Endothelial cell of umbilical vein (primary cell): ENCODE results near the gene BABAM1.

Source experiments
- EZH2 ChIP-seq: IDR thresholded peaks from 2 replicates; pipeline ENCODE4 v1.6.1; 2012; ENCODE audit warnings: borderline replicate concordance, low read depth, mild to moderate bottlenecking, moderate library complexity, low read length, inconsistent platforms; ENCODE audit not compliant: severe bottlenecking
- FOS ChIP-seq: IDR thresholded peaks from 2 replicates; pipeline ENCODE4 v1.6.1; 2011; ENCODE audit warnings: mild to moderate bottlenecking, low read length, moderate library complexity, borderline replicate concordance; ENCODE audit not compliant: insufficient read depth
- JUN ChIP-seq: IDR thresholded peaks from 2 replicates; pipeline ENCODE4 v1.6.1; 2011; ENCODE audit warnings: borderline replicate concordance, low read depth; ENCODE audit not compliant: insufficient read length, insufficient read depth
- POLR2A ChIP-seq: IDR thresholded peaks from 2 replicates; pipeline ENCODE4 v1.6.1; 2012; ENCODE audit warnings: low read depth, mild to moderate bottlenecking, control low read depth, low read length
- POLR2AphosphoS5 ChIP-seq: IDR thresholded peaks from 2 replicates; pipeline ENCODE4 v1.6.1; 2012; ENCODE audit warnings: low read depth, mild to moderate bottlenecking, control low read depth, low read length, moderate library complexity; ENCODE audit not compliant: insufficient read depth
- TF ChIP-seq, protein P1 (sequence below), 2 donors: IDR thresholded peaks; 1 replicate in 1 of 2; 2 replicates in 1 of 2; pipeline ENCODE4 v1.5.1; 2011; ENCODE audit warnings: low read length in 2 of 2, mild to moderate bottlenecking in 2 of 2, moderate library complexity in 2 of 2, control low read depth in 1 of 2, inconsistent platforms in 1 of 2, low read depth in 1 of 2; ENCODE audit not compliant: insufficient read depth in 1 of 2; ENCODE audit errors: extremely low read depth in 1 of 2

DNA sequence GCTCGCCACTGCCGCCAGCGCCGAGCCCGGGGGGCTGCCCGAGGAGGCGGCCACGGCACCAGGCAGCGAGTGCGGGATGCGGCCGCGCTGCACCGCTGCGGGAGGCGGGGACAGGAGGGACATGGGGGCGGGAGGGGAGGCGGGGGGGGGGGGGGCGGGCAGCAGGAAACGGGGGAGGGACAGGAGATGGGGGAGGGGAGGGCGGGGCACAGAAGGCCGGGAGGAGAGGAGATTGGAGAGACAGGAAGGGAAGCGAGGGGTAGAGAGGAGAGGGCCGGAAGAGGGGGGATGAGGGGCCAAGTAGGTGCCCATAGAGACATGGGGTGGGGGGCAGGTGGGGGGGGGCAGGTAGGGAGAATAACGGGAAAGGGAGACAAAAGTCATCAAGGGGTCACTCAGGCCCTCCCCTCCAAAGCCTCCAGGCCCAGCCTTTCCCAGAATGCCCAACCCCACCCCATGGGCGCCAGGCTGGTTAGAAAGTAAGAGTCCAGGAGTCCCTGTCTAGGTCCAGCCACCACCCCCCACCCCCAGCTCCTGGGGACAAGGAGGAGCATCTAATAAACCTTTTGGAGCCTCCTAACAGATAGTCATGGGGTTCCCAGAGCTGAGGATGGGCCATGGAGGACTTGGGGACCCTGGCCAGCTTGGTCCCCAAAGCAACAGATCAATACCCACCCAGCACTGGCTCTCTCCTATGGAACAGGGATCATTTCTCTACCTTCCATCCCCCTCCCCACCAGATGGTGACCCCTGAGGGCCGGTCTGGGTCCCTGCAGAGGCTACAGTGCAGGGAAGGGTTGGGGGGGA, 31.1 kb upstream of the BABAM1 start:
- TF ChIP-seq, protein P1, sequence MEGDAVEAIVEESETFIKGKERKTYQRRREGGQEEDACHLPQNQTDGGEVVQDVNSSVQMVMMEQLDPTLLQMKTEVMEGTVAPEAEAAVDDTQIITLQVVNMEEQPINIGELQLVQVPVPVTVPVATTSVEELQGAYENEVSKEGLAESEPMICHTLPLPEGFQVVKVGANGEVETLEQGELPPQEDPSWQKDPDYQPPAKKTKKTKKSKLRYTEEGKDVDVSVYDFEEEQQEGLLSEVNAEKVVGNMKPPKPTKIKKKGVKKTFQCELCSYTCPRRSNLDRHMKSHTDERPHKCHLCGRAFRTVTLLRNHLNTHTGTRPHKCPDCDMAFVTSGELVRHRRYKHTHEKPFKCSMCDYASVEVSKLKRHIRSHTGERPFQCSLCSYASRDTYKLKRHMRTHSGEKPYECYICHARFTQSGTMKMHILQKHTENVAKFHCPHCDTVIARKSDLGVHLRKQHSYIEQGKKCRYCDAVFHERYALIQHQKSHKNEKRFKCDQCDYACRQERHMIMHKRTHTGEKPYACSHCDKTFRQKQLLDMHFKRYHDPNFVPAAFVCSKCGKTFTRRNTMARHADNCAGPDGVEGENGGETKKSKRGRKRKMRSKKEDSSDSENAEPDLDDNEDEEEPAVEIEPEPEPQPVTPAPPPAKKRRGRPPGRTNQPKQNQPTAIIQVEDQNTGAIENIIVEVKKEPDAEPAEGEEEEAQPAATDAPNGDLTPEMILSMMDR (IDR thresholded peaks at IDR 0.05; ENCODE audit: extremely low read depth in 1 of 2, insufficient read depth in 1 of 2, low read depth in 1 of 2, low read length in 2 of 2), result no peak
- no peak for TF ChIP-seq POLR2AphosphoS5
- no peak for TF ChIP-seq EZH2
- TF ChIP-seq POLR2A, result no peak
- TF ChIP-seq JUN, result no peak
- TF ChIP-seq FOS, result no peak
